HG03558 (cell line): ENCODE measurements around the gene SLAMF7.

Experiments
- ATAC-seq: cut with Tn5 transposase; IDR thresholded peaks from one replicate; pipeline ENCODE4 v1.9.1; 2021; ENCODE audit warnings: moderate number of reproducible peaks; ENCODE audit not compliant: unreplicated experiment; ENCODE audit errors: extremely low read depth

SLAMF7 gene

DNA sequence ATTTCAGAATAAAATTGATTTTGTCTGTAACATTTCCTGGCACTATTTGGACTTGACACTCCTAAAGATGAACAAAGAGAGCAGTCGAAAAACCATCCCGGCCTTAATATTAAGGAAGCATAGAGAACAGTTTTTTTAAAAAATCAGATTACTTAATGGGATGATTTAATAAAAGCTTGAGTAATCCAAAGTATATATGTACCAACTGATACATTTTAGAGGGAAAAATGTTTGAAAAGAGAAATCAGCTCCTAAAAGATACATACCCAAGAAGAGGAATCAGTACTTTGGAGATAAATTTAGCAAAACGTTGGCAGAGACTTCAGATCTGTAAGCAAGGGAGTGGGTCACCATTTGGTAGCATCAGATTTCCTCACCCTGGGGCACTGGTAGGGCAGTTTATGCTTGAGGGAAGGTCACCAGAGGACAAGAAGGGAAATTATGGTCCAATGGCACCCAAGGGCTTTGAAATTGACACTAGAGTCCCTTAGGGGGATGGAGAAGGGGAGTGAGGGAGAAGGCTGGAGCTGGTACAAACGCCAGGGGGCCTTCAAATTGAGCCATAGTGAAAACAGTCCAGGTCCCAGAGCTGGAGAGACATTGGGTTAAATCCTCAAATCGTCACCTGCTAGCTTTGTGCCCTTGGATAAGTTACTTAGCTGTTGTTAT, 5.9 kb downstream of the SLAMF7 start:
- ATAC-seq = no peak

DNA sequence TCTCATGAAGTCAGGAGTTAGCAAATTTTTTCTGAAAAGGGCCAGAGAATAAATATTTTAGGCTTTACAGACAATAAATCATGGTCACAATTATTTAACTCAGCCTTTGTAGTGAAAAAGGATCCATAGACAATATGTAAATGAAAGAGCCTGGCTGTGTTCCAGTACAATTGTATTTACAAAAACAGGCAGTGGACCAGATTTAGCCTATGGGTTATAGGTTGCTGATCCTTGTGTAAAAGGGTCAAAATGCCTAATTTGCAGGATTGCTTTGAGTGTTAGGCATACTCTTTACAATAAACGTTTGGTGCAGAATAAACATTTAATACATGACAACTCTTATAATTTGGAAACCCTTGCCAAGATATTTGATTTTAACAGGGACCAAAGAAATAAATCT, 6.5 kb downstream of the SLAMF7 start:
- no peak for ATAC-seq

DNA sequence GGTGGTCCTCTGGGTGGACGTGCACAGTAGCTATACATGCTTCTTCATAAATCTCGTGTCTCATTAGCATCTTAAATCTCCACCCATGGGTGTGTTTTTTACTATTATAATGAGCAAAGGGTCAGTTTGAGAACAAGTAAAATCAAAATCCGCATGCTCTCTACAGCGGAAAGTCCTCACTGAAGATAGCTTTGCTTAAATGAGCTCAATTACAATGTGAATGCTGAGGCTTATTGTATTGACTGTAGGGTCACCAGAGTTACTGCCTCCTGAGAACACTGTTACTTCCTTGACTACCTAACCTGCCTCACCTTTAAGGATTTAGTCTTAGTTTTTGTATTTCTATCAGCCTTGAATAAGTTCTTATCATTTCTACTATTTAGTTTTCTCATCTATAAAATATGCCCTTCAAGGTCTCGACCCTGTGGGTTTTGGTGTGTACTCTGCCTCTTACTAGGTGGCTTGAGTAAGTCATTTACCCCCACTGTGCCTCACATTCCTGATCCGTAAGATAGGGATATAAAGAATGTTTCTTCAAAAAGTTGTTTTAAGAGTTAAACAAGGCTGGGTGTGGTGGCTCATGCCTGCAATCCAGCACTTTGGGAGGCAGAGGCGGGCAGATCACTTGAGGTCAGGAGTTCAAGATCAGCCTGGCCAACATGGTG, 7.9 kb downstream of the SLAMF7 start:
- no peak for ATAC-seq

DNA sequence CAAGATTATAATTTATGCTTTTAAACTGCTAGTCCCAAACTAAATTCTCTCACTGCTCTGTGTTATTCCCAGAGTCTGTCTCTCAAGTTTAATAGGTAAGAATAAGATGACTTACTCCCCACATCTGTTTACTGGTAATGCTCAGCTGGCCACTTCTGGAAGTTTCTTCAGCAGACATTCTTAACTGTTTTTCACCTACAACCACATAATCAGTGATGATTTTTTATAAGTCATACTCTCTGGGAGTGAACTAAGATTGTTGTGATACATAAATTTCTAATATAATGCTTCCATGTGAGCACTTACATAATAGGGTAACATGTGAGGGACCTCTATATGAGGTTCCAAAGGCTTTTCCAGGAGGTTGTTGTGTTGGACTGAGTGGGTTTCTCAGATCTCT, 8.7 kb downstream of the SLAMF7 start:
- ATAC-seq = no peak

DNA sequence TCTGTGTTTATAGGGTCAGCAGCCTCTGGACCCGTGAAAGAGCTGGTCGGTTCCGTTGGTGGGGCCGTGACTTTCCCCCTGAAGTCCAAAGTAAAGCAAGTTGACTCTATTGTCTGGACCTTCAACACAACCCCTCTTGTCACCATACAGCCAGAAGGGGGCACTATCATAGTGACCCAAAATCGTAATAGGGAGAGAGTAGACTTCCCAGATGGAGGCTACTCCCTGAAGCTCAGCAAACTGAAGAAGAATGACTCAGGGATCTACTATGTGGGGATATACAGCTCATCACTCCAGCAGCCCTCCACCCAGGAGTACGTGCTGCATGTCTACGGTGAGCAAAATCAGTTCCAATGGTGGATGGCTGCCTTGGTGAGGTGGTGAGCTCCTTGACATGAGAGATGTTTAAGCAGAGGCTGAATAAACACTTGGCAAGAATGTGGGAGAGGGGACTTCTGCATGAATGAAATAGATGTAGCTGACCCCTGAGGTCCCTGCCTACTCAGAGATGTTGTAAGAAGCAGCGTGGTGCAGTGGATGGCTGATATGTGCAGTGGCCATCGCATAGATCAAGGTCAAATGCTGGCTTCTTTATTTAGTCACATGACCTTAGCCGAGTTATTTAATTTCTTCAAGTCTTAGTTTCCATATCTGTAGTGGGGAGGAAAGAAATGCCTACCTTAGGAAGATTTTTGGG, 9.3 kb downstream of the SLAMF7 start:
- ATAC-seq = no peak

DNA sequence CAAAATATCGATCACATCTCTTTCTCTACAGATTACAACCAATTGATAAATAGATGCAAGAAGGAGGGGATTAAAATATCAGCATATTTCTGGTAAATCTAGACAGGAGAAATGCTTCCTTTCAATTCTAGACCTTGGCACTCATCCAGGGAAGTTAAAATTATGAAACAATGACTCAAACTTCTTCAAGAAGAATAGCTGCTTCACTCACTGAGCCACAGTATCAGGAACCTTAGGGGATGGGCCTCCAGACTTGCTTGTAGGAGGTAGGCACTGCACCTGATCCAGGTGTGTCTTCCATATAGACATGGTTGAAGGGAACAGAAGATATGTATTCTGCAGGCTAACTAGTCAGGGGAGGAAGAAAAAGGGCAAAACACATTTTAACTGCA, 9.8 kb downstream of the SLAMF7 start:
- no peak for ATAC-seq

DNA sequence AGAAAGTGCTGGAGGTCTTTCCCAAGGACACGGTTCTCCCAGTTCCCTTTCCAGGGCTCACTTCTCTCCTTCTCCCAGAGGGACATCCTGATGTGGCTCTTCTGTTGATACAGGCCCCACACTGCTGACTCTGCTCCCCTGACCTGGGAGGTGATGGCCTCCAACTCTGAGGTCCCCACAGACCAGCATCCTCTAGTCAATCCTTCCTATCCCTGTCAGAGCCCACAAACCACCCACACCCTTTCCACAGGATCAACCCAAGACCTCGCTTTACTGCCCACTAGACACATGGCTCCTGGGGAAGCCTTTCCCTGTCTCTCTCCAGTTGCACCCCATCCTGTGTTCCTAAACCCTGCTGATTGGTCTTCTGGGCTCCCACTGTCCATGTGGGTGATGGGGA, 11.6 kb downstream of the SLAMF7 start:
- no peak for ATAC-seq

DNA sequence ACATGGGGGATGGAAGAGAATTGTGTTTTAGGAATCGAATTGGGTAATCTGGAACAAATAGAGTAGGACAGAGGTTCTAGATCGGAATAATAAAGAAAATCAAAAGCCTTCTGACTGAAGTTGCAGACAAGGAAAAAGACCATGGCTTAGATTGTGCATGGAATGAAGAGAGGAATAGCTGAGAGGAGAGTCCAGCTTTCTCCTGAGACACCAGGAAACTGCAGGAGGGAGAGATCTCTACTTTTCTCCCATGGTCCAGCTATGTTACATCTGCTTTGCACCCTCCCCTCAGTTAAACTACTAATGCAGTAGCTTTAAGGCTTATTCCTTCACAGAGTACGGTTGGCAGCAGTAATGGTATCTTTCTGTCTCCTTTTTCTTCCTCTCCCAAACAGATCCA, 13.4 kb downstream of the SLAMF7 start:
- no peak for ATAC-seq

DNA sequence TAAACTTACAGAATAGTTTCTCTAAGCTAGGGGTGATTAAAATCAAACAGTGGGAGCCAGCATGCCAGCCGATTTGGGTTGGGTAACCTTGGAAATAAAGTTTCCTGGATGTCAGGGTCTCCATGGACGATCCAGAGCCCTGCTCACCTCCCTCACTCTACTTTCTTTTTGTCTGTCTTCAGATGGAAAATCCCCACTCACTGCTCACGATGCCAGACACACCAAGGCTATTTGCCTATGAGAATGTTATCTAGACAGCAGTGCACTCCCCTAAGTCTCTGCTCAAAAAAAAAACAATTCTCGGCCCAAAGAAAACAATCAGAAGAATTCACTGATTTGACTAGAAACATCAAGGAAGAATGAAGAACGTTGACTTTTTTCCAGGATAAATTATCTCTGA, 13.9 kb downstream of the SLAMF7 start:
- ATAC-seq = no peak

DNA sequence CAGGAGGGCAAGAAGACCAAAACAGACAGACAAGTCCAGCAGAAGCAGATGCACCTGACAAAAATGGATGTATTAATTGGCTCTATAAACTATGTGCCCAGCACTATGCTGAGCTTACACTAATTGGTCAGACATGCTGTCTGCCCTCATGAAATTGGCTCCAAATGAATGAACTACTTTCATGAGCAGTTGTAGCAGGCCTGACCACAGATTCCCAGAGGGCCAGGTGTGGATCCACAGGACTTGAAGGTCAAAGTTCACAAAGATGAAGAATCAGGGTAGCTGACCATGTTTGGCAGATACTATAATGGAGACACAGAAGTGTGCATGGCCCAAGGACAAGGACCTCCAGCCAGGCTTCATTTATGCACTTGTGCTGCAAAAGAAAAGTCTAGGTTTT, 14.5 kb downstream of the SLAMF7 start:
- ATAC-seq = no peak

DNA sequence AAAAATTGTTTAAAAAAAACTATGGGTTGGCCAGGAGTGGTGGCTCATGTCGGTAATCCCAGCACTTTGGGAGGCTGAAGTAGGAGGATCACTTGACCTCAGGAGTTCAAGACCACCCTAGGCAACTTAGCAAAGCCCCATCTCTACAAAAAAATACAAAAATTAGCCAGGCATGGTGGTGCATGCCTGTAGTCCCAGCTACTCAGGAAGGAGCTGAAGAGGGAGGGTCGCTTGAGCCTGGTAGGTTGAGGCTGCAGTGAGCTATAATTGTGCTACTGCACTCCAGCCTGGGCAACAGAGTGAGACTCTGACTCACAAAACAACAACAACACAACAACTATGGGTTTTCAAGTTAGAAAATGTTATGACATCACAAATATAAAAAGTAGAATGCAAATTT, 16.4 kb downstream of the SLAMF7 start:
- ATAC-seq = no peak

DNA sequence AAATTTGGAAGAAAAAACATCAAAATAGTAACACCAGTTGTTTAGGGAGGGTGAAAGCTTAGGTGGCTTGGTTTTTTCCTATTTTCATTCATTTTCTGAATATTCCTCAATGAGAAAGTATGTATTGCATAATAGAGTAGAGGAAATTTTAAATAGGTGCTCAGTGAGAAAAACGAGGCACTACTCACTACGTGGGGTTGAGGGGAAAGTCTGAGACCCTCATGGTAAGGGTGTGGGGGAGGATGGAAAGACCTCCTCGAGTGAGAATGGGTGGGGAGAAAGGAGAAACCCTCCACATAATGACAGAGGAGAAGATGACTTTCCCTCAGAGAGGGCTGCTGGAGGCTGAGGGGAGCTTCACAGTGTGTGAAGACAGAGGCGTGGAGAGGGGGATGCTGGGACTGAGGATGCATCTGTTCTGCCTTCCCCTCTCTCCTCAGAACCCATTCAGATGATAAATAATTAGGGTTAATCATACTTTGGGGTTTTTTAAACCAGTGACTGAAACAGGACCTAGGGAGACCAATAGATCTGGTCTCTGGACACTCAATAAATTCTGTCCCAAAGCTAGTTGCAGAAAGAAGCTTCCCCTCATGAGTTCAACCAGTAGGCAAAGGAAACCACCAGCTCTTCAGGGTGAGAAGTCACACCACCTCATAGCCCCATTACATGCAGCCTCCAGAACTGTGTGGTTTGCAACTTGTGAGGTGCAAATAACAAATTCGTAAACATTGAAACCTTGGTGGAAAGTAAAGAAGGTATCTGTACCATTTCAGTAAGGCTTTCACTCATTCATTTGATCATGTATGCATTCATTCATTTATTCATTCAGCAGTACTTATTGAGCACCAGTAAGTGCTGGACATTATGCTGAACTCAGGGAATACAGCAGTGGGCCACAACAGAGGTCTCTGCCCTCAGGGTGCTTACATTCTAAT, 17.1 kb downstream of the SLAMF7 start:
- no peak for ATAC-seq

DNA sequence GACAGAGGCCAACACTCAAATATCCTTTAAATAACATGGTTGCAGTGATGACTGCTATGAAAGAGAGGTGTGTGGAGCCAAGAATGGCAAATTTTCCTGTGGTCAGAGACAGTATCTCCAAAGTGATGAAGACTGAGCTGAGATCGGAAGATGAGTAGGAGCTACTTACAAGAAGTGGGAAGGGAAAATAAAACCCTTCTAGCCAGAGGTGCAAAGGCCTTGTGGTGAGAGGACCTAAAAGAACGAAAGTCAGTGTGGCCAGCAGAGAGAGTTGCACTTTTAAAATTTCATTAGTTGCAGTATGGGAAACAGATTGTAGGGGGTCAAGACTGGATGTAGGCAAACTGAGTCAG, 17.8 kb downstream of the SLAMF7 start:
- ATAC-seq = no peak

DNA sequence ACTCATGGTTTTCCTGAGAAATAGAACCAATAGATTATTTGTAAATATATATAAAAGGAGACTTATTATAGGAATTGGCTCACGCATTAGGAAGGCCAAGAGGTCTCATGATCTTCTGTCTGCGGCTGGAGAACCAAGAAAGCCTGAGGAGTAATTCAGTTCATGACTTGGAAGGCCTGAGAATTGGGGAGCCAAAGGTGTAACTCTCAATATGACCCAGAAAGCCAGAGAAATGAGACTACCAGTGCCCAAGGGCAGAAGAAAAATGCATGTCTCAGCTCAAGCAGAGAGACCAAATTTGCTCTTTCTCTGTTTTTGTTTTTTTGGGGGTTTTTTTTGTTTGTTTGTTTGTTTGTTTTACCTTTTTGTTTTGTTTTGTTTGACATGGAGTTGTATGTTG, 19.5 kb downstream of the SLAMF7 start:
- ATAC-seq = no peak

DNA sequence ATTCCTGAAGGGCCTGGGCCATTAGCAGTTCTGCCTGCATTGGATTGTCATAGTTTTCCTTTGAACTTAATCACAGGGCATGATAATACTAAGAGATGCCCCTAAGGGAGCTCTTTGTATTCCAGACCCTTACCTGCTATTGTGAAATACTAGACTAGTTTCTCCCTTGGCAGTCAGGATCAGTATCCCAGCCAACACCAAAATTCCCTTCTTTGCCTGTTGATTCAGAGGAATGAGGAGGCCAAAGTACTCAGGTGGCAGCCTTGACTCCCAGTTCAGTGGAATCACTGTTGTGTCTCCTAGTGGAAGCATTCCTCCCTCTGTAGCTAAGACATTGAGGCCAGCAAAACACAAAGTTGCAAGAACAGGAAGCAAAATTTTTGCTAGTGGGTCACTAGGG, 20.7 kb downstream of the SLAMF7 start:
- ATAC-seq = no peak

DNA sequence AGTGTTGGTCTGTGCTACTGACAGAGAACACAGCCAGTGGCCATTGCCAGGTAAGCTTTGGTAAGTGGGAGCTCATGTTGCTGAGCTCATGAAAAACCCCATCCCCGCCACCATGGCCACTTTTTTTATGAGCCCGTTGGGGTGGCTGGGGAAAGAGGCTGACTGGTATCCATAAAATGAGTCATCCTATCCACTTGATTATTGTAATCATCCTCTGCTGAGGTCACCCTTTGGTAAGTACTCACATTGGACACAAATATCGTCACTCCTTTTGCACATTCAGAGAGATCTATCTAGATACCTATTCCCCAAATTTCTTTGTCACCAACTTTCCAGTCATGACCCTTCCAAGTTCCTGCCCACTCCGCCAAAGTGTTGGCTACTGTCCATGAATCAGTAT, 22.0 kb downstream of the SLAMF7 start:
- ATAC-seq = no peak

DNA sequence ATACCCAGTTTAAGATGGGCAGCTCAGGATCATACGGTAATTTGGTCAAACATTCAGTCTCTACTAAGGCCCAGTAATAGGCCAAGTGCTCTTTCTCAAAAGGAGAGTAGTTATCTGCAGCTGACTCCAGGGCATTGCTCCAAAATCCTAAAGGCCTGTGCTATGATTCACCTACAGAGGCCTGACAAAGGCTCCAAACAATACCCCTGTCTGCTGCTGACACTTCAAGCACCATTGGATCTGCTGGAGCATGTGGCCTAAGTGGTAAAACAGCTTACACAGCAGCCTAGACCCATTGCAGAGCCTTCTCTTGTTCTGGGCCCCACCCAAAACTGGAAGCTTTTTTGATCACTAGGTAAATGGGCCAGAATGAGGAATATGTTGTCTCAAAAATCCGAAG, 22.8 kb downstream of the SLAMF7 start:
- no peak for ATAC-seq

DNA sequence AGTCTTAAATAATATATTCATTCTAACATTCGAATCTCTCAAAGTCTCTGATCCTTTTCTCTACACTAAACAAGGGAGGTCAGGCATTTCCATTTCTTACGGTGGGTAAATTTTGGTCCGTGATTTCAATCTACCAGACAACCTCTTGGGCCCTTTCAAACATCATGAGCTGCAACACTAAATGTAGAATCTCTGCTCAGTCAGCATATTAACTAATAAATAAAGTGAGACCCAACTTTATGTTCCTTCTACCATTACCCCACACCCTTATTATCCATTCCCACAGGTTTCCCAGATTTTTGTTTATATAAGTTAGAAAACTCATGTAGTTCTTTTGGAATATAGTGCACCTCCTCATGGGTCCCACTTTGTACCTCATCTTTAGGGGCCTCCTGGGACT, 24.9 kb downstream of the SLAMF7 start:
- no peak for ATAC-seq

DNA sequence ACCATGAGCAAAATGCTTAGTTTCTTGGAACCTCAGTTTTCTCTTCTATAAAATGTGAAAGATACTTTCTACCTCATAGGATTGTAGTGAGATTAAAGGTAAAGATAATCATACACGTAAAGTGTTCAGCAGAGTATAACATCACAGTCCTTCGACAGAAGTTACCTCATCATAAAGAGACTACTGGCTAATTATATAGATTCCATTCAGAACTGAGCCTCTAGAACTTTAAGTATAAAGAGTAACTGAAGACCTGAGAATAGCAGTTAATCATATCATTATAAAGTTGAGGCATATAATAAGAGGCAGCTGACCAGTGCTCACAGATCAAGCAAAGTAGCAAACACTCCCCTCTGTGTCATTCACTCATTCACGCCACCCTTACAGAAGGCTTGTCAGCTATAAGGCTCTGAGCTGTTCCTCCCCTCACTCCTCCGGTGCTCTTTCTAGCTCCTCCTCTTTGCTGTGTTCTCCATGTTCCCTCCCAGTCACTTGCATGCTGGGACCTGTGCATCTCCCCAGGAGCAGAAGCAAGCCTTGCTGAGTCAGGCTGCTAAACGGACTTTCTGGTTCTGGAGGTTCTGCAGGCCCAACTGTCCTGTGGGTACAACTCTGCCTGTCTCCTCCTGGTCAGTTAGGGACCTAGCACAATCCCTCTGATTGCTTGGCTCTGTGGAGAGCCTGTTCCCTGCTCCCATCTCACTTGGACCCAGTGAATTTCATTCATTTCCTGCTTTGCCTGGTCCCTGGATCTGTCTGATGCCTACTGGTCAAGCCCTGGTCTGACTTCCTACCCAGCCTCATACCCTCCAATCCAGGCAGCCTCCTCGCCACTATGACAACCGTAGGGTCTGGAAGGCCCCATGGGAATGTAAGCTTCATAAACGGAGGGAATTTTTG, 28.6 kb downstream of the SLAMF7 start:
- ATAC-seq = peak; percentile 13

DNA sequence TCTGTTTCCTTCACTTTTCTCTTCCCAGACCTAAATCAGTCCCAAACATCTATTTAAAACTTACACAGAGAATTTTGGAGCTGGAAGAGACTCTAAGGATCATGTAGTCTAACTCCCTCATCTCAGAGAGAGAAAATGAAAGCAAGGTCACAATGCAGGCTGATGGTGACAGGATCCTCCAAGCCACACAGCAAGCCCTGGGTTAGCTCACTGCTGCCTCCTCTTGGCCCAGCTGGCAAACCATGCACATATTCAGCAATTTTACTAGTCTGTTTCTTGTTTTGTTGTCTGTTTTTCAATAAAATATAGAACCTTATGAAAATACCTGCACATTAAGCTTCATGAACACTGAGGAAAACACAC, 29.2 kb downstream of the SLAMF7 start:
- ATAC-seq = peak; percentile 54
